ENCODE data around the gene CBX2.

CBX2 gene

GRCh38 chr17:79777894-79778503, at the start of gene CBX2:
CBX2 (plus strand) TSS chr17:79778148; CDS start chr17:79778236, 88 bp downstream.
- no peak for DNase-seq (ENCODE audit: low read depth)

- DNase-seq (ENCODE audit: low read depth): peak; percentile 89
These were observed 49.6 kb upstream of the CBX2 start for GRCh38 chr17:79728169-79728907.

GRCh38 chr17:79728908-79729471, 49.0 kb upstream of the CBX2 start:
- no peak for DNase-seq (ENCODE audit: low read depth)

- no peak for DNase-seq (ENCODE audit: low read depth)
These were observed 48.2 kb upstream of the CBX2 start for GRCh38 chr17:79729761-79730160.

- DNase-seq (ENCODE audit: low read depth): no peak
These were observed 47.5 kb upstream of the CBX2 start for GRCh38 chr17:79730437-79730768.

GRCh38 chr17:79730769-79731483, 47.0 kb upstream of the CBX2 start, which contains the start of gene ENPP7:
ENPP7 (plus strand) TSS chr17:79730943; CDS start chr17:79731140, 197 bp downstream.
- DNase-seq (ENCODE audit: low read depth): no peak

- no peak for DNase-seq (ENCODE audit: low read depth)
These were observed 45.7 kb upstream of the CBX2 start for GRCh38 chr17:79732254-79732653.

- no peak for DNase-seq (ENCODE audit: low read depth)
These were observed 44.9 kb upstream of the CBX2 start for GRCh38 chr17:79732804-79733691.

- DNase-seq (ENCODE audit: low read depth): no peak
These were observed 44.3 kb upstream of the CBX2 start for GRCh38 chr17:79733692-79734070.

GRCh38 chr17:79735096-79735495, 42.9 kb upstream of the CBX2 start:
- DNase-seq (ENCODE audit: low read depth): no peak

- no peak for DNase-seq (ENCODE audit: low read depth)
These were observed 40.7 kb upstream of the CBX2 start for GRCh38 chr17:79737046-79737921.

GRCh38 chr17:79737922-79738578, 39.9 kb upstream of the CBX2 start:
- no peak for DNase-seq (ENCODE audit: low read depth)

GRCh38 chr17:79738643-79739042, 39.3 kb upstream of the CBX2 start:
- no peak for DNase-seq (ENCODE audit: low read depth)

GRCh38 chr17:79739148-79740062, 38.5 kb upstream of the CBX2 start:
- no peak for DNase-seq (ENCODE audit: low read depth)

- no peak for DNase-seq (ENCODE audit: low read depth)
These were observed 37.5 kb upstream of the CBX2 start for GRCh38 chr17:79740413-79740812.

GRCh38 chr17:79741401-79741750, 36.6 kb upstream of the CBX2 start:
- no peak for DNase-seq (ENCODE audit: low read depth)

GRCh38 chr17:79741751-79742588, 36.0 kb upstream of the CBX2 start:
- DNase-seq (ENCODE audit: low read depth): peak; percentile 17

GRCh38 chr17:79742589-79742918, 35.4 kb upstream of the CBX2 start:
- no peak for DNase-seq (ENCODE audit: low read depth)

All from fibroblast of the conjunctiva (primary cell).